DMS153 (cell line): ENCODE data around the gene HSBP1.
A peak's percentile ranks its signal among the peaks of the same experiment; 100 is the strongest.

Source experiments
- DNase-seq: peaks from one replicate; lab custom pipeline; 2025; lab: John Stamatoyannopoulos, UW

HSBP1 gene

GRCh38 chr16:83803811-83804210 is 4.0 kb upstream of the HSBP1 start:
- no peak for DNase-seq

GRCh38 chr16:83804366-83804765 is 3.4 kb upstream of the HSBP1 start:
- DNase-seq, result no peak

- DNase-seq, result no peak
Measured at GRCh38 chr16:83806036-83806435, 1.7 kb upstream of the HSBP1 start.

DNA sequence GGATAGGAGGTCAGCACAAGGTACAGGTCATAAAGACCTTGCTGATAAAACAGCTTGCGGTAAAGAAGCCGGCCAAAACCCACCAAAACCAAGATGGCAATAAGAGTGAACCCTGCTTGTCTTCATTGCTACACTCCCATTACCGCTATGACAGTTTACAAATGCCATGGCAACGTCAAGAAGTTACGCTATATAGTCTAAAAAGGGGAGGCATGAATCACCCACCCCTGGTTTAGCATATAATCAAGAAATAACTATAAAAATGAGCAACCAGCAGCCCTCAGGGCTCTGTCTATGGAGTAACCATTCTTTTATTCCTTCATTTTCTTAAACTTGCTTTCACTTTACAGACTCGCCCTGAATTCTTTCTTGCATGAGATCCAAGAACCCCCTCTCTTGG is 1.0 kb upstream of the HSBP1 start:
- DNase-seq, result no peak

- no peak for DNase-seq
Measured at GRCh38 chr16:83807327-83807709, 460 bp upstream of the HSBP1 start.

- no peak for DNase-seq
Measured at GRCh38 chr16:83808573-83809014, 816 bp downstream of the HSBP1 start.

- DNase-seq, result no peak
Measured at GRCh38 chr16:83809092-83809491, 1.3 kb downstream of the HSBP1 start.

- no peak for DNase-seq
Measured at GRCh38 chr16:83810901-83811300, 3.1 kb downstream of the HSBP1 start.

GRCh38 chr16:83813823-83814658 is 6.3 kb downstream of the HSBP1 start:
- DNase-seq, result peak; percentile 76

- DNase-seq, result no peak
Measured at GRCh38 chr16:83814659-83814985, 6.8 kb downstream of the HSBP1 start.

DNA sequence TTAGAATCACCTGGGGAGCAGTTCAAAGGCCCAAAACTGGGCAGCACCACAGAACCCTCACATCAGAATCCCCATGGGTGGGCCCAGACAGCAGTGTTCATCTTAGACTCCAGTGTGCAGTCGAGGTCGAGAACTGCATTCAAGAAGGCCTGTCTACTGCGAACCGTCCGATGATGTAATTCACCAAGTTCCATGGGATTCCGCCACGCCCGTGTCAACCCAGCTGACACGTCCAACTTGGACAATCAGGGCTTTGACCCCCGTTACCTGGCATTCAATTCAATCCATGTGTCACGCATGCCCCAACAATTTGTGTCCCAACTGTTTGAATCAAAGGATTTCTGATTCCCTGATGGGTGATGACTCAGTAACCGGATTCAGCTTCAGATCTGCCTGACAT is 9.2 kb downstream of the HSBP1 start:
- peak; percentile 8 for DNase-seq

GRCh38 chr16:83818276-83818675 is 10.5 kb downstream of the HSBP1 start:
- no peak for DNase-seq

- DNase-seq, result no peak
Measured at GRCh38 chr16:83819361-83819760, 11.6 kb downstream of the HSBP1 start.

DNA sequence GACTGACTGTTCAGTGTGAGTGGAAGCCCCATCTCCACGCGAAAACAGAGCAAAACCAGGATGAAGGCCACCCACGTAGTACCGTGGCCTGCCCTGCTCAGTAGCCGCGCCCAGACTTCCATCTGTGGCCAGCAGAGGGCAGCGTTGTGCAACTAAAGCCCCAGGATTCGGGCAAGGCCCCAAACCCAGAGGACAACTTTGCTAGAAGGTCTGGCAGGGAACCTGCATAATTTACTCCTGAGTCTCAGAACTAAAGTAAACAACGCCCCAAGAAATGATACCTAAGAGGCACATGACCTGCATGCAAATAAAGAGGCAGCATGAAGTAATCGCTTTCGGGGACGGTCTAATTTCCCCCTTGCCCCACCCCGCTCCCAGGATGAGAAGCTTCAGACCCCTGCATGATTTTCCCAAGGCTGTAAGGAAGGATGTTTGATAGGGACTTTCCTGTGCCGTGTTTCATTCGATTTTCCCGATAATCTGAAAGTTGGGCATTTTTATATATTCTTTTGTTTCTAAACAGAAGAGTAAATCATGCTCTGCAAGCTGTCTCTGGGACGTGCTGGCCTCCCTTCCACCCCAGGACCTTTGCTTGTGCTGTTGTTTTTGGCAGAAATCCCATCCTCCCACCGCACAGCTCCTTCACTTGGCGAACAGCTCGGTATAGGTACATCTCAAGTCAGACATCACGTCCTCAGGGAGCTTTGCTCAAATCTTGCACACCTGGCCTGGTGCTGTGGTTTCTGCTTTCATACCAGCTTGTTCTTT is 18.6 kb downstream of the HSBP1 start:
- peak; percentile 44 for DNase-seq

DNA sequence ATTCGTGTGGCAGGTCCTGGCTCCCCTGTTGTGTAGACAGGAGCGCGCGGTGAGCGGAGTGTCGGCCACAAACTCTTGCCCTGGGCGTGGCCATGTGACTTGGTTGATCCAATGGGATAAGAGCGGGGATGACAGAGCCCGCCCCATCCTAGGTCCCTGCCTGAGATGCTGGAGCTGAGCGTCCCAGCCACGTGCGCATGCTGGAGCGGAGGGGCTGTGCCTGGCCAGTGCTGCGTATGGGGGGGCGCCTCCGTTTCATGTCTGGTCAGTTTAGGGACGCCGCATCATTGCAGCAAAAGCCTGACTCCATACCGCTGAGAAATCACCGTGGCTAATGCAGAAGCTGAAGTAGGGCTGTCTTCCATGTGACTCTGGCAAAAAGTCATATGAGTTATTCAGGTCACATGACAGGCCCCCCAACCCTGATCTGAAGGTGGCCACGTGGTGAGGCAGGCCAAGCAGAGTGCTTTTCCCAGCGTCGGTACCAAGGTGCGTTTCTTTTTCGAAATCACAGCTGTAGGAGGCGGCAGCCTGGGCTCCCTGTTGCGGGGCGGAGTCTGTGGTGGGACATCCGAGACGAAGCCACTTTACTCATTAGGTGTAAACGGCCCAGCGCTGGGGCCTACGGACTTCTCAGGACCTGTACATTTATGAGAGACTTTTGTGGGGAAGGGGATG is 22.5 kb downstream of the HSBP1 start:
- DNase-seq, result no peak

DNA sequence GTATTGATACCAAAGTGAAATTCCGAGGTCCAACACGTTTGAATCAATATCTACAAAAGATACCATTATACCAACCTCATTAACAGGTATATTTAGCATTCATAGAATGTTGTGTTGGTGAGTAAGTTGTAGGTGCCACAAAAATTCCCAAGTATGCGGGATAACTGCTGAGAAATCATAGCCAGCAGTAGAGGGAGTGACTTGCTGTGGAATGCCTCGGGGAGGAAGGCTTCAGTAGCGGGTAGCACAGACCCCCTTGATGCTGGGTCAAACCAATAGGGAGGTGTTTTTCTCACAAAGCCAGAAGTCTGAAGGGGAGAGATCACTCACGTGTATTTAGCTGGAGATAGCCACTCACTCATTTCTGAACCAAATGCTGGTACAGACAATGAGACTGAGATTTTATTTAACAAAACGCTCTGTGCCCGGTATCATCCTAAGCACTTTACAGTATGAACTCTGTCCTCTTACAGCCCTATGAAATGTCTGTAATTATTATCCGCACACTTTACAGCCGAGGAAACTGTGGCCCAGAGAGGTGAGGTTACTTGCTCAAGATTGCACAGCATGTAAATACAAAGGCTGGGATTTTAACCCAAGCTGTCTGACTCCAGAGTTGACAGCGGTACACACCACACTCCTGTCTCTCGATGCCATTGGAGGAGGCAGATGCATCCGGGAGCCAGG is 23.1 kb downstream of the HSBP1 start:
- no peak for DNase-seq

DNA sequence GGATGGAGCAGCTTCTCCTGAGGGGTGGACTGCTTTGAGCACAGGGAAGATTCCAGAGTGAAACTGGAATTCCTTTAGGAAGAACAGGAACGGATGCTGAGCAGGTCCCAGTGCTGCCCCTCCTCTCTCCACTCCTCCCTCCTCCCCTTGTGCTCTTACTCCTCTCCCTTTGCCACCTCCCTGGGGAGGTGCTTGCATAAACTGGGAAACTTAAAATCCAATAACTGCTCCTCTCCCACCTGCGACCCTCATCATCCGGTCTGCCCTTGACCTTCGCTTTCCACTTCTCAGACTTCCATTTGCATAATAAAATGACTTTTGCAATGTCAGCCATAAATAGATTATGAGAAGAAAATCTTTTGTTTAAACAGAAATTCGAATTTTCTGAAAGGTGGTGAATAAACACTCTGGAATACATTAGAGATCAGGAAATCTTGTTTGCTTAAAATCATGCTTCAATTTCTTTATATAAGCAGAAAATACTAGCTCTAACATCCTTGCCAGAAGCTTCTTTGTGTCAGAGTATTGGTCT is 23.7 kb downstream of the HSBP1 start:
- DNase-seq, result no peak

GRCh38 chr16:83833921-83834320 is 26.1 kb downstream of the HSBP1 start:
- DNase-seq, result no peak

DNA sequence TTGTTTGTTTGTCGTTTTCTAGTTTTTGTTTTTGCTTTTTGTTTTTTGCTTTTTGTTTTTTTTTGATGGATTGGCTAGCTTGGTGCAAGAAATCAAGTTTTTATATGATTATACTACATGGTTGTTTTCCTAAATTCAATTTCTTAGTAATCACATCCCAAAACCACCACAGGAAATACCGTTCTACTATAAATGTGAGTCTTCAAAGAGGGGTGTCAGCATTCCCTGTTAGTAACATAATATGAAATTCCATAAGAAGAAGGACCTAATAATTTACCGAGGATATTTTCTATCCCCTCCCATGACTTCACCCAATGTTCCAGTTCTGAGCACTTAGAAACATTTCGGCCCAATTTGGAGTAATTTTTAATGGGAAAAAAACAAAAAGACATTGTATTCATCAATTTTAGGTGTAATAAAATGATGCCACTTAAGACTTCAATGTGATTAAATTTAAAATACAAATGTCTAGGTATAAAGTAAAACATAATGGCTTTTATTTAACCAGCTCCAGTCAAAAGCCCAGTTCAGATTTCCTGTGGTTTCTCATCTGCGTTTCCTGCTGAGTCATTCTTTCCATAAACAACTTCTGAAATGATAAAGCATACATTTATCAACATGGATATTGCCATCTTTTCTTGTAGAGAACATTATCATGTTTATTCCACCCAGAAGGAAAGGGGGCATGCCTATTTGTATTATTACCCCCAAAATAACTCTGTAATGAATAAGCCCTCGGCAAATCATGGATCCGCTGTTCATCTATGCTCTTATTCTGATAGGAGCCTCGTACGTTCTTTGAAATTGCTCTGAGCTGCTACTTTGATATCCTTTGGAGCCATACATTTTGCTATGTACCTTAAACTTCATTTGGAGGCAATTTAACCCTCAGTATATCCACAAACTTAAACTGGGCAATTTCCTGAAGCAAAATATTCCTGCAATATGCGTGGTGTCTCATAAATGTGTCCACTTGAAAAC is 28.1 kb downstream of the HSBP1 start:
- DNase-seq, result peak; percentile 69

DNA sequence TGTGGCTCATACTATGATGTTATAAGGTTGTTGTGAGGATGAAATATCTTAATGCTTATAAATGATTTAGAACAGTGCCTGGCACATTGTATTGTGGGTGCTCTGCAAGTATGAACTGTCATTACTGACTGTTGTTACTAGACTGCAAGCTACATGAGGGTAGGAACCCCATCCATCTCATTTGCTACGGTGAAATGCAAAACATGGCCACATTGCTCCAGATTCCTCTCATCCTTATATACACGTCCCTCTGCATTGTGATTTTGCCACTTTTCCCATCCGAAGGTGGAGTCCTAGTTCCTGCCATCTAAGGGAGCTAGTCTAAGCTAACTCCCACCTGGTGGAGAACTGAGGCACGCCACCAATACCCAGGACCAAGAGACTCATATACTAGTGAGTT is 29.8 kb downstream of the HSBP1 start:
- DNase-seq, result no peak

DNA sequence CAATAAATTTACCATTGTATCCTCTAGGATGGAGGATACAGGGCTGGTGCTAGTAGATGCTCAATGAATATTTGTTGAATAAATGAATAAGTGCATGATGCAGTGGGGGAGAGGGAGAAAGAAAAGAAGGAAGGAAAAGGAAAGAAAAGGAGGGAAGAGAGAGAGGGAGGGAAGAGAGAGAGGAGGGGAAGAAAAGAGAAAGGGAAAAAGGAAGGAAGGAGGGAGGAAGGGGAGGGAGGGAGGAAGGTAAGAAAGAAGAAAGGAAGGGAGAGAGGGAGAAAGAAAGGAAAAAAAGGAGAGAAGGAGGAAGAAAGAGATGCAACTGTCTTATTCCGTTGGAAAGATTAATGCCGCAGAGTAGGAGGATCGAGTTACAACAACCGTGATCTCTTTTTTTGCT is 30.4 kb downstream of the HSBP1 start:
- DNase-seq, result no peak
